Loucy (cell line): ENCODE measurements around the gene AUNIP.

Experiments used
- H2AFZ ChIP-seq: fragments of 200-600 bp; sonication (generic); 2 replicates; pipeline ENCODE4 v1.6.0; 2016; ENCODE audit warnings: antibody characterized with exemption, mild to moderate bottlenecking, low read length, moderate library complexity
- H3F3A ChIP-seq: fragments of 200-600 bp; 2 replicates; pipeline ENCODE4 v1.6.0; 2016; ENCODE audit warnings: antibody characterized with exemption, low read depth, mild to moderate bottlenecking
- H3K27me3 ChIP-seq: fragments of 200-600 bp; sonication (generic); 2 replicates; pipeline ENCODE4 v1.6.1; 2014; ENCODE audit warnings: low read length, mild to moderate bottlenecking; ENCODE audit not compliant: insufficient read depth, poor library complexity, severe bottlenecking
- H3K36me3 ChIP-seq: fragments of 200-600 bp; sonication (generic); 2 replicates; pipeline ENCODE4 v1.6.1; 2016; ENCODE audit warnings: low read length; ENCODE audit not compliant: insufficient read depth
- H3K4me1 ChIP-seq: fragments of 200-600 bp; sonication (generic); 2 replicates; pipeline ENCODE4 v1.5.1; 2014; ENCODE audit warnings: low read length, mild to moderate bottlenecking; ENCODE audit not compliant: insufficient read depth, poor library complexity, severe bottlenecking
- H3K4me2 ChIP-seq: fragments of 200-600 bp; sonication (generic); 2 replicates; pipeline ENCODE4 v1.6.0; 2014; ENCODE audit warnings: antibody characterized with exemption, low read length, low read depth, mild to moderate bottlenecking; ENCODE audit not compliant: poor library complexity, severe bottlenecking
- H3K4me3 ChIP-seq: fragments of 200-600 bp; sonication (generic); 2 replicates; pipeline ENCODE4 v1.5.1; 2014; ENCODE audit warnings: low read length, mild to moderate bottlenecking, mixed read lengths; ENCODE audit not compliant: poor library complexity, severe bottlenecking
- H3K79me2 ChIP-seq: fragments of 200-600 bp; sonication (generic); 2 replicates; pipeline ENCODE4 v1.6.1; 2014; ENCODE audit warnings: low read length; ENCODE audit not compliant: insufficient read depth
- H3K9ac ChIP-seq: fragments of 200-600 bp; sonication (generic); 2 replicates; pipeline ENCODE4 v1.6.0; 2014; ENCODE audit warnings: mild to moderate bottlenecking, low read depth, low read length, moderate library complexity; ENCODE audit not compliant: poor library complexity, severe bottlenecking
- H3K9me2 ChIP-seq: fragments of 200-600 bp; sonication (generic); replicated peaks from 2 replicates; pipeline ENCODE4 v1.6.1; 2016; ENCODE audit warnings: low read depth, low read length, mixed read lengths
- H3K9me3 ChIP-seq: fragments of 200-600 bp; sonication (generic); 2 replicates; pipeline ENCODE4 v1.6.1; 2014; ENCODE audit warnings: mild to moderate bottlenecking, antibody characterized with exemption, low read length, low read depth; ENCODE audit not compliant: insufficient read depth
- H4K20me1 ChIP-seq: fragments of 200-600 bp; sonication (generic); 2 replicates; pipeline ENCODE4 v1.6.0; 2014; ENCODE audit warnings: antibody characterized with exemption, low read length, mild to moderate bottlenecking; ENCODE audit not compliant: insufficient read depth, poor library complexity, severe bottlenecking
- CTCF ChIP-seq: fragments of 200-600 bp; sonication (generic); conservative IDR thresholded peaks from 2 replicates; pipeline ENCODE4 v1.5.1; 2014; ENCODE audit warnings: mild to moderate bottlenecking, antibody characterized with exemption, low read length
- EZH2phosphoT487 ChIP-seq: fragments of 200-600 bp; IDR thresholded peaks from 2 replicates; pipeline ENCODE4 v1.6.1; 2018; ENCODE audit warnings: antibody characterized with exemption, mild to moderate bottlenecking, moderate library complexity, borderline replicate concordance

AUNIP gene

DNA sequence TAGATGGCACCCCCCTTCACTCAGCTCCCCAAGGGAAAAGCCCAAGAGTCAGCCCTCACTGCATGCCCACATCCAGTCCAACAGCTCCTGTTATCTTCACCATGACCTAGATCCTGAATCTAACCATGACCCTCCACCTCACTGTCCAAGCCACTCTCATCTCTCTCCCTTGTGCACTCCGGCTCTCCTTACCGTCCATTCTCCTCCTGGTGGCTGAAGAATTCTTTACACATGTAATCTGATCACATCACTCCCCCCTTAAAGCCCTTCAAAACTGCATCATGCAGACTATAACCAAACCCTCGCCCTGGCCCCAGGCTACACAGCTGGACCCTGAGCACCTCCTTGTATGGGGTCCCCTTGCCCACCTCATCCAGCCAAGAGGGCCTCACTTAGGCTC is 30.2 kb upstream of the AUNIP start:
- peaks cover under 1% of the 10 kb centered on the region for H4K20me1 ChIP-seq
- H3K9me3 ChIP-seq: no peaks in the 10 kb centered on the region
- H3K79me2 ChIP-seq: peaks cover 7% of the 10 kb centered on the region; the same call in 1 of the 2 replicates
- H3K36me3 ChIP-seq: peaks cover 79% of the 10 kb centered on the region; the same call in 1 of the 2 replicates
- H3K4me3 ChIP-seq: no peak overlapping the region
- H3K9me2 ChIP-seq: no peaks in the 10 kb centered on the region
- no peak overlapping the region for H3K4me2 ChIP-seq
- no peak for TF ChIP-seq EZH2phosphoT487
- TF ChIP-seq CTCF: no peak
- H3K27me3 ChIP-seq: no peaks in the 10 kb centered on the region
- H3F3A ChIP-seq: no peaks in the 10 kb centered on the region
- H3K4me1 ChIP-seq: no peaks in the 10 kb centered on the region
- H3K9ac ChIP-seq: no peak overlapping the region
- H2AFZ ChIP-seq: no peak overlapping the region

DNA sequence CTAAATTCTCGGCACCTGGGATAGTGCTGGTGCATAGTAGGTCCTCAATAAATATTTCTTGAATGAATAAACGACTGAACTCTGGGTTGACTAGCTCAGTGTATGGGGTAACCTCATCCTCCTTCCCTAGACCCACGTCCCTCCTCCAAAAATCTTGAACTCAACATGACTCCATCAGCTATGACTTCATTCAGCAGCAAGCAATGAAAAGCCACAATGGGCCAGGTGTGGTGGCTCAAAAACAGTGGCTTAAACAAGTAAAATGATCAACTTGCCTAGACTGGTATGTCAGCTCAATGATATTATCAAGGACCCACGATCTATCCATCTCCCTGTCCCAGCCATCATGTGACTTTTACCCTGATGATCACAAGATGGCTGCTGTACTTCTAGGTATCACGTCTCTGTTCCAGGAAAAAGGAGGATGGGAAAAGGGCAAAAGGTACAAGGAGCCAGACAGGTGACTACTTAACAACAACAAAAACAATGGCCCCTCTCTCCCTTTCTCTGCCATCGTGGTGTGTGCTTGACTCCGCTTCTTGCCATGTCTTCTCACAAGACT is 29.2 kb upstream of the AUNIP start:
- H3K4me3 ChIP-seq: no peak overlapping the region
- no peak overlapping the region for H2AFZ ChIP-seq
- no peak overlapping the region for H3K9ac ChIP-seq
- no peaks in the 10 kb centered on the region for H3K9me3 ChIP-seq
- no peaks in the 10 kb centered on the region for H3K27me3 ChIP-seq
- no peaks in the 10 kb centered on the region for H3K9me2 ChIP-seq
- TF ChIP-seq EZH2phosphoT487: no peak
- no peak for TF ChIP-seq CTCF
- H3K4me2 ChIP-seq: no peak overlapping the region
- H3K4me1 ChIP-seq: no peaks in the 10 kb centered on the region
- H3K79me2 ChIP-seq: no peaks in the 10 kb centered on the region
- H4K20me1 ChIP-seq: no peaks in the 10 kb centered on the region
- no peaks in the 10 kb centered on the region for H3F3A ChIP-seq
- H3K36me3 ChIP-seq: peaks cover 69% of the 10 kb centered on the region; the same call in 1 of the 2 replicates

GRCh38 chr1:25885602-25886001 is 26.3 kb upstream of the AUNIP start:
- Histone ChIP-seq H3K79me2 (no peaks in the 10 kb centered on the region), H3K9me3 (no peaks in the 10 kb centered on the region), H3K27me3 (no peaks in the 10 kb centered on the region), H3K9ac (no peak overlapping the region), H3F3A (no peaks in the 10 kb centered on the region), H2AFZ (no peak overlapping the region), H3K9me2 (no peaks in the 10 kb centered on the region), H3K4me3 (no peak overlapping the region), H3K4me1 (no peaks in the 10 kb centered on the region), H4K20me1 (no peaks in the 10 kb centered on the region), H3K4me2 (no peak overlapping the region), H3K36me3 (peaks cover 56% of the 10 kb centered on the region; the same call in 1 of the 2 replicates)
- TF ChIP-seq EZH2phosphoT487: no peak
- no peak for TF ChIP-seq CTCF
